GM12878 (cell line): ENCODE measurements around the gene ZNF341. TPM values are rescaled to one million over a fixed set of nuclear protein-coding genes. Genes with fewer than 3 reads are reported as not detected.
A peak's percentile ranks its signal among the peaks of the same experiment; 100 is the strongest.

ENCODE experiments used
- ATAC-seq: fragments of 200-7000 bp; cut with Tn5 transposase; 3 replicates; pipeline ENCODE4 v1.9.1; 2020; ENCODE audit warnings: mild to moderate bottlenecking, moderate library complexity
- Bru-seq: library from RNA; stranded (reverse); fragments of 400-500 nt; gene quantifications from one replicate; lab custom pipeline; 2021; lab: Mats Ljungman, UMichigan
- BruChase-seq, 2 experiments: library from RNA; stranded (reverse); fragments of 400-500 nt; gene quantifications; one replicate each; lab custom pipeline; 2021; lab: Mats Ljungman, UMichigan
- BruUV-seq: library from RNA; stranded (reverse); fragments of 400-500 nt; replicated peaks from 2 replicates; lab custom pipeline; 2021; lab: Mats Ljungman, UMichigan
- CTCF ChIA-PET: fragments of 300-600 bp; sonication (Branson Sonifier 250); formaldehyde crosslinking; extraction: SDS; loops from one replicate; lab custom pipeline; 2021; ENCODE audit warnings: inconsistent platforms; lab: Yijun Ruan, JAX
- POLR2A ChIA-PET: fragments of 350-600 bp; formaldehyde crosslinking; extraction: SDS; loops from one replicate; lab custom pipeline; 2021; ENCODE audit warnings: inconsistent platforms; lab: Charles Lee
- RAD21 ChIA-PET: fragments of 300-600 bp; sonication (Branson Sonifier 250); formaldehyde crosslinking; loops from one replicate; lab custom pipeline; 2023; ENCODE audit warnings: antibody characterized with exemption; ENCODE audit not compliant: unreplicated experiment; lab: Charles Lee
- SMC1A ChIA-PET: fragments of 300-600 bp; sonication (Branson Sonifier 250); formaldehyde crosslinking; loops from one replicate; lab custom pipeline; 2023; ENCODE audit not compliant: unreplicated experiment, uncharacterized antibody; lab: Charles Lee
- DNase-seq: peaks from one replicate; pipeline ENCODE4 v3.0.0-alpha.2; 2011; ENCODE audit warnings: low read depth, low spot score
- FAIRE-seq: peaks from 3 replicates; lab custom pipeline; 2011; peaks lifted over from hg19 to GRCh38; lab: Jason Lieb, UNC
- H2AFZ ChIP-seq: 2 replicates; pipeline ENCODE4 v1.6.0; 2011; ENCODE audit warnings: low read depth, low read length, control low read depth; ENCODE audit not compliant: control insufficient read depth
- H3K27ac ChIP-seq: 2 replicates; pipeline ENCODE4 v1.5.1; 2011; ENCODE audit warnings: control low read depth; ENCODE audit not compliant: control insufficient read depth, insufficient read depth
- H3K27me3 ChIP-seq, 2 experiments: replicated peaks in 1 of 2; 2 replicates each; pipeline versions ENCODE4 v1.6.0 to v1.6.1; 2011; ENCODE audit warnings: low read length in 1 of 2; ENCODE audit not compliant: control insufficient read depth in 2 of 2, insufficient read depth in 2 of 2
- H3K36me3 ChIP-seq, 2 experiments: 2 replicates each; pipeline ENCODE4 v1.5.1; 2011; ENCODE audit warnings: low read length in 1 of 2; ENCODE audit not compliant: control insufficient read depth in 2 of 2, insufficient read depth in 2 of 2
- H3K4me1 ChIP-seq: 2 replicates; pipeline ENCODE4 v1.6.1; 2011; ENCODE audit warnings: mild to moderate bottlenecking, low read length, moderate library complexity, mixed read lengths; ENCODE audit not compliant: control insufficient read depth, insufficient read depth
- H3K4me2 ChIP-seq: 2 replicates; pipeline ENCODE4 v1.6.0; 2011; ENCODE audit warnings: control low read depth; ENCODE audit not compliant: control insufficient read depth, insufficient read depth
- H3K4me3 ChIP-seq: fragments of 200-600 bp; sonication (generic); 2 replicates; pipeline ENCODE4 v1.5.1; 2016
- H3K79me2 ChIP-seq: 2 replicates; pipeline ENCODE4 v1.6.0; 2011; ENCODE audit warnings: low read length; ENCODE audit not compliant: control insufficient read depth, insufficient read depth
- H3K9ac ChIP-seq: 2 replicates; pipeline ENCODE4 v1.8.0; 2011; ENCODE audit warnings: low read length, control low read depth, mixed read lengths; ENCODE audit not compliant: control insufficient read depth, insufficient read depth
- H3K9me3 ChIP-seq: replicated peaks from 3 replicates; pipeline ENCODE4 v1.5.1; 2011; ENCODE audit warnings: mild to moderate bottlenecking, low read length; ENCODE audit not compliant: control insufficient read depth, insufficient read depth
- H4K20me1 ChIP-seq: 2 replicates; pipeline ENCODE4 v1.6.0; 2011; ENCODE audit not compliant: control insufficient read depth, insufficient read depth
- BCLAF1 ChIP-seq: fragments of 450-650 bp; IDR thresholded peaks from 2 replicates; pipeline ENCODE4 v1.6.1; 2017; ENCODE audit warnings: antibody characterized with exemption, mild to moderate bottlenecking, moderate library complexity
- ELK1 ChIP-seq: IDR thresholded peaks from 2 replicates; pipeline ENCODE4 v1.6.1; 2012; ENCODE audit warnings: low read depth, low read length, improper control_type of control experiment
- FOXM1 ChIP-seq: IDR thresholded peaks from 2 replicates; pipeline ENCODE4 v1.6.1; 2012; ENCODE audit warnings: low read depth, mild to moderate bottlenecking, inconsistent platforms, low read length, moderate library complexity
- HCFC1 ChIP-seq: fragments of 150-350 bp; IDR thresholded peaks from 2 replicates; pipeline ENCODE4 v1.6.1; 2014; ENCODE audit warnings: low read length
- MTA2 ChIP-seq: fragments of 450-650 bp; IDR thresholded peaks from 2 replicates; pipeline ENCODE4 v1.6.1; 2016; ENCODE audit warnings: low read depth, mild to moderate bottlenecking, moderate library complexity
- MYB ChIP-seq: fragments of 150-350 bp; IDR thresholded peaks from 2 replicates; pipeline ENCODE4 v1.6.1; 2014; ENCODE audit warnings: mild to moderate bottlenecking, low read depth, low read length, borderline replicate concordance
- NR2C2 ChIP-seq: IDR thresholded peaks from 2 replicates; pipeline ENCODE4 v1.6.1; 2011; ENCODE audit warnings: borderline replicate concordance, low read depth; ENCODE audit not compliant: control insufficient read depth, insufficient read length
- PAX5 ChIP-seq: IDR thresholded peaks from 2 replicates; pipeline ENCODE4 v1.6.1; 2011; ENCODE audit warnings: low read depth, low read length, borderline replicate concordance
- PBX3 ChIP-seq: IDR thresholded peaks from 2 replicates; pipeline ENCODE4 v1.6.1; 2011; ENCODE audit warnings: mild to moderate bottlenecking, low read depth, low read length, moderate library complexity; ENCODE audit not compliant: insufficient replicate concordance
- POLR2AphosphoS5 ChIP-seq: IDR thresholded peaks from 2 replicates; pipeline ENCODE4 v1.6.1; 2011; ENCODE audit warnings: mild to moderate bottlenecking, low read length, inconsistent platforms
- RFX5 ChIP-seq: IDR thresholded peaks from 2 replicates; pipeline ENCODE4 v1.6.1; 2011; ENCODE audit warnings: low read depth, low read length, improper control_type of control experiment
- SREBF1 ChIP-seq: IDR thresholded peaks from 2 replicates; pipeline ENCODE4 v1.6.1; 2012; ENCODE audit warnings: mild to moderate bottlenecking, low read length
- SUPT20H ChIP-seq: IDR thresholded peaks from 2 replicates; pipeline ENCODE4 v1.6.1; 2011; ENCODE audit warnings: low read depth, mild to moderate bottlenecking, low read length, moderate library complexity, borderline replicate concordance; ENCODE audit not compliant: control insufficient read depth
- TBL1XR1 ChIP-seq: IDR thresholded peaks from 2 replicates; pipeline ENCODE4 v1.6.1; 2012; ENCODE audit warnings: low read depth, low read length, improper control_type of control experiment
- WGBS: methylation state at CpG from one replicate; pipeline ENCODE4 v1.1.6; 2016; ENCODE audit warnings: low lambda C conversion rate; ENCODE audit not compliant: insufficient replicate concordance, insufficient coverage; ENCODE audit errors: missing lambda C conversion rate; 5-methylcytosine and 5-hydroxymethylcytosine counted together
- in situ Hi-C: fragments of 300-500 bp; cut with MboI; formaldehyde crosslinking; loops from 9 replicates; pipeline ENCODE4 v1.14.3; 2018; ENCODE audit warnings: mixed read lengths
- intact Hi-C: fragments of 100-400 bp; cut with micrococcal nuclease; formaldehyde crosslinking; loops from one replicate; pipeline ENCODE4 v1.14.2; 2022; ENCODE audit not compliant: unreplicated experiment
- long read RNA-seq, 2 experiments: library from polyadenylated mRNA; unstranded; transcript quantifications; one replicate each; pipeline ENCODE4 v2.0.0, GENCODE V29; 2019 to 2020
- polyA minus RNA-seq, 3 experiments: library from RNA; depleted of rRNA, polyadenylated mRNA; stranded (reverse); fragments of >200 nt; gene quantifications; 2 replicates each; pipeline ENCODE4 v1.2.3, GENCODE V29; 2011
- polyA plus RNA-seq, 11 experiments: library from polyadenylated mRNA; depleted of rRNA in 4 of 11; unstranded in 6 of 11; stranded (reverse) in 5 of 11; fragments of >200 nt; fragmentation: Nextera tagmentation in 4 of 11; fragmentation: Illumina TruSeq in 1 of 11; extraction: Ambion mirVana in 4 of 11; extraction: Trizol in 1 of 11; gene quantifications; 1 replicate in 1 of 11; 2 replicates in 10 of 11; pipeline versions ENCODE4 v1.2.1 to v1.2.3, GENCODE V29; 2011 to 2016; ENCODE audit warnings: inconsistent platforms in 2 of 11, missing spikeins in 2 of 11, low read depth in 1 of 11
- total RNA-seq, 4 experiments: library from RNA; depleted of rRNA in 3 of 4; stranded (reverse); fragments of >200 nt in 3 of 4; fragmentation: Illumina TruSeq in 1 of 4; extraction: Trizol in 1 of 4; gene quantifications; 2 replicates each; pipeline versions ENCODE4 v1.2.1 to v1.2.3, GENCODE V29; 2013 to 2021

Gene ZNF341
- total RNA-seq (2013; cell fraction: nucleolus; rRNA removed), result 4.4 and 5.6 TPM in 2 replicates
- total RNA-seq (2014; rRNA removed) (1.5 and 2.8 TPM in 2 replicates), total RNA-seq (2014; rRNA removed; fragmentation: Illumina TruSeq; extraction: Trizol) (1.1 and 1.4 TPM in 2 replicates), total RNA-seq (2021) (4.0 and 5.0 TPM in 2 replicates), polyA plus RNA-seq (2011; rRNA removed) (0.86 and 2.5 TPM in 2 replicates), polyA plus RNA-seq (2014; fragmentation: Illumina TruSeq; extraction: Trizol) (0.63 and 2.4 TPM in 2 replicates), polyA plus RNA-seq (2014; fragmentation: Nextera tagmentation; extraction: Ambion mirVana) (under 1 TPM; 0.18 to 0.46 TPM), polyA plus RNA-seq (2014; rRNA removed) (3.0 and 4.1 TPM in 2 replicates), polyA plus RNA-seq (2016; fragmentation: Nextera tagmentation; extraction: Ambion mirVana) (1 to 10 TPM; 3.8 to 4.0 TPM), polyA minus RNA-seq (2011; rRNA and poly(A)+ RNA removed) (3.4 and 4.9 TPM in 2 replicates), Bru-seq, nascent RNA (percentile 50 among the genes with signal in this experiment), BruChase-seq, experiment 1, labeled RNA remaining after a 6-hour chase (percentile 54 among the genes with signal in this experiment), BruChase-seq, experiment 2, labeled RNA remaining after a 2-hour chase (percentile 50 among the genes with signal in this experiment)
- 1.7 TPM for polyA plus RNA-seq (2011; ENCODE audit: low read depth)
- 3.1 and 3.2 TPM in 2 replicates for polyA plus RNA-seq (2011; cell fraction: cytosol; rRNA removed)
- 6.7 and 9.5 TPM in 2 replicates for polyA plus RNA-seq (2011; cell fraction: nucleus; rRNA removed)
- 3.4 and 3.6 TPM in 2 replicates for polyA plus RNA-seq (2012)
- polyA minus RNA-seq (2011; cell fraction: cytosol; rRNA and poly(A)+ RNA removed), result 1.6 and 3.3 TPM in 2 replicates
- 2.1 and 5.0 TPM in 2 replicates for polyA minus RNA-seq (2011; cell fraction: nucleus; rRNA and poly(A)+ RNA removed)
- long read RNA-seq, experiment 1, partial matches to known transcripts, result 0 of 2 reads
- long read RNA-seq, experiment 1, other reads (novel, unspliced or antisense), result 0 of 2 reads
- long read RNA-seq, experiment 2, partial matches to known transcripts, result 0 of 2 reads
- long read RNA-seq, experiment 2, other reads (novel, unspliced or antisense), result 2 of 2 reads

GRCh38 chr20:33731693-33732165 is at the start of gene ZNF341:
TSS of gene ZNF341 (plus strand) at chr20:33731996. CDS start at chr20:33732022, 26 bp downstream.
- peak within 1 kb of the TSS; percentile 90 for H2AFZ ChIP-seq
- peak within 1 kb of the TSS; percentile 82 for H3K4me3 ChIP-seq
- H3K36me3 ChIP-seq, result no peaks in the 10 kb centered on the region
- BruUV-seq, result no TSS peak
- no peak for FAIRE-seq
- H3K79me2 ChIP-seq, result peaks cover 1% of the 10 kb centered on the region
- H4K20me1 ChIP-seq, result no peaks in the 10 kb centered on the region
- H3K27ac ChIP-seq, result peak within 1 kb of the TSS; percentile 77
- WGBS, result under 1% methylated on average over 44 of the region's 57 CpGs
- in situ Hi-C loops (no loop called here), intact Hi-C loops (loop anchor here (1.0 to 5.0 kb wide), 5 partner anchors 45 to 274 kb away; partner anchors contain the start of genes ACTL10, CHMP4B, E2F1 and RALY)
- peak within 1 kb of the TSS; percentile 83 for H3K4me2 ChIP-seq
- ChIA-PET RAD21 (interaction anchor here (0.6 to 2.8 kb wide), 13 partner anchors 9 to 152 kb away, joined by 3 to 24 read pairs (median 4); partner anchors contain the start of genes CHMP4B and PXMP4), SMC1A (interaction anchor here (1.4 to 3.6 kb wide), 3 partner anchors 41 to 80 kb away, joined by 4 to 20 read pairs (median 6); no protein-coding TSS in a partner anchor), POLR2A (interaction anchor here (0.6 to 2.2 kb wide), 9 partner anchors 11 to 130 kb away, joined by 3 to 9 read pairs (median 5); partner anchors contain the start of gene CHMP4B), CTCF (interaction anchor here (1.0 to 1.9 kb wide), 6 partner anchors 12 to 64 kb away, joined by 3 to 10 read pairs (median 4); partner anchors contain the start of gene ACTL10)
- H3K9ac ChIP-seq, result peak within 1 kb of the TSS; percentile 60
- H3K9me3 ChIP-seq, result peaks cover 1% of the 10 kb centered on the region
- DNase-seq, result peak; percentile 16
- ATAC-seq, result peak; percentile 83
- no peaks in the 10 kb centered on the region for H3K27me3 ChIP-seq
- H3K4me1 ChIP-seq, result peaks cover 7% of the 10 kb centered on the region
- TF ChIP-seq PBX3 (no peak), RFX5 (no peak), SUPT20H (no peak), MTA2 (no peak; the same call in 1 of the 2 replicates), SREBF1 (no peak), NR2C2 (no peak), TBL1XR1 (no peak), POLR2AphosphoS5 (no peak), PAX5 (no peak), BCLAF1 (peak; percentile 45; the same call in 1 of the 2 replicates), ELK1 (0 out of 2 replicates have a peak, but pooled peaks have one; percentile 21), HCFC1 (peak; percentile 44; the same call in 1 of the 2 replicates), MYB (0 out of 2 replicates have a peak, but pooled peaks have one; percentile 10), FOXM1 (0 out of 2 replicates have a peak, but pooled peaks have one; percentile 25)
